ENCODE results near the gene OGDHL. TPM values are rescaled to one million over a fixed set of nuclear protein-coding genes. Genes with fewer than 3 reads are reported as not detected.

The OGDHL gene
- total and polyA plus RNA-seq, 2 of the 13 experiments (the other 11 are each of a cell fraction or from before 2014, with no cell fraction given): 3.0 to 9.8 TPM

GRCh38 chr10:49738616-49739360 is 23.3 kb downstream of the OGDHL start:
- no peaks in the 10 kb centered on the region for H3K79me2 ChIP-seq (ENCODE audit: insufficient read depth, low read length)
- POLR2A ChIA-PET: no interaction called here
- no peak overlapping the region for H3K4me2 ChIP-seq (ENCODE audit: low read depth, low read length)
- no peak overlapping the region for H3K9ac ChIP-seq (ENCODE audit: insufficient read depth, low read depth, low read length)
- H3K27ac ChIP-seq (ENCODE audit: extremely low read length, insufficient read depth, low read length): no peak overlapping the region
- no peak overlapping the region for H2AFZ ChIP-seq (ENCODE audit: low read length)
- CTCF ChIA-PET (ENCODE audit: low intra/inter-chr PET ratio, low total read pairs): no interaction called here
- no TSS peak for BruUV-seq (replicated peaks)
- intact Hi-C loops (cut with micrococcal nuclease; ENCODE audit: unreplicated experiment) (no loop called here), in situ Hi-C loops (cut with HindIII; ENCODE audit: extremely low pct_ligation_motif_present, low pct_unique_long_range_greater_than_20kb) (no loop called here)
- no peaks in the 10 kb centered on the region for H4K20me1 ChIP-seq (ENCODE audit: insufficient read depth, low read length)
- TF ChIP-seq ZNF3 (CRISPR knock-in tag; IDR thresholded peaks at IDR 0.05) (no peak), ATF2 (CRISPR knock-in tag; IDR thresholded peaks at IDR 0.05) (no peak), IRX3 (CRISPR knock-in tag; IDR thresholded peaks at IDR 0.05; ENCODE audit: borderline replicate concordance, low read depth) (no peak), ZNF878 (CRISPR knock-in tag; IDR thresholded peaks at IDR 0.05) (no peak), TGIF2 (CRISPR knock-in tag; IDR thresholded peaks at IDR 0.05) (no peak), HNRNPLL (IDR thresholded peaks at IDR 0.05; ENCODE audit: low read depth, low read length, poor library complexity, severe bottlenecking) (no peak), TOPORS (CRISPR knock-in tag; IDR thresholded peaks at IDR 0.05) (no peak), MTERF4 (CRISPR knock-in tag; IDR thresholded peaks at IDR 0.05) (no peak), GATAD2A (CRISPR knock-in tag; IDR thresholded peaks at IDR 0.05) (no peak), ARID4A (CRISPR knock-in tag; IDR thresholded peaks at IDR 0.05; ENCODE audit: borderline replicate concordance) (no peak)
- no peaks in the 10 kb centered on the region for H3K4me1 ChIP-seq (ENCODE audit: insufficient read depth, low read length)
- no peaks in the 10 kb centered on the region for H3K27me3 ChIP-seq (ENCODE audit: control insufficient read depth in 1 of 2, insufficient read depth in 2 of 2, low read length in 2 of 2)
- no peaks in the 10 kb centered on the region; a peak in 1 of 5 replicates for H3K36me3 ChIP-seq (replicated peaks in 1 of 2; ENCODE audit: control insufficient read depth in 1 of 2, insufficient read depth in 2 of 2, low read length in 2 of 2)
- ATAC-seq: no peak
- no peaks in the 10 kb centered on the region for H3K9me3 ChIP-seq (ENCODE audit: low read length)
- DNase-seq (ENCODE audit: low spot score): no peak
- H3K4me3 ChIP-seq (replicated peaks in 1 of 3; ENCODE audit: insufficient read depth in 1 of 3, low read depth in 2 of 3, low read length in 3 of 3): no peak overlapping the region
- no peak for FAIRE-seq
- 76% methylated on average over 5 of the region's 10 CpGs for WGBS (ENCODE audit: low lambda C conversion rate)
